DOHH2 (cell line): ENCODE data around the gene LINGO3.

Experiments used
- EZH2phosphoT487 ChIP-seq: fragments of 200-600 bp; sonication (generic); IDR thresholded peaks from 2 replicates; pipeline ENCODE4 v1.6.1; 2017; ENCODE audit warnings: borderline replicate concordance, mild to moderate bottlenecking, antibody characterized with exemption, low read length, moderate library complexity, mixed read lengths
- TF ChIP-seq, protein P1 (sequence below): fragments of 200-600 bp; sonication (generic); IDR thresholded peaks from one replicate; pipeline ENCODE4 v1.5.1; 2014; ENCODE audit warnings: antibody characterized with exemption, mild to moderate bottlenecking, low read depth, low read length; ENCODE audit not compliant: poor library complexity, severe bottlenecking

DNA sequence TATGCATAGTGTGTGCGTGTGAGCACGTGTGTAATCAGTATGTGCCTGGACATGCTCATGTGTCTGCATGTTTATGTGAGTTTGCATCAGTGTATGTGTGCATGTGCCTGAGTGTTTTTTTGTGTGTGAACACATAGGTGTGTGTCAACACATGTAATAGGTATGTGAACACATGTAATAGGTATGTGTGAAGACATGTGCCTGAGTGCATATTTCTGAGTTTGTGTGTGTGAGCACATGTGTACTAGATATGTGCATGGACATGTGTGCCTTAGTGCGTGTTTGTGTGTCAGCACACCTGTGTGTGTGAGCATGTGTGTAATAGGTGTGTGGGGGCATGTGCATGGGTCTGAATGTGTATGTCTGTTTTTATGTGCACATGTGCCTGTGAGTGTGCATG lies 27.9 kb upstream of the LINGO3 start:
- TF ChIP-seq, protein P1, sequence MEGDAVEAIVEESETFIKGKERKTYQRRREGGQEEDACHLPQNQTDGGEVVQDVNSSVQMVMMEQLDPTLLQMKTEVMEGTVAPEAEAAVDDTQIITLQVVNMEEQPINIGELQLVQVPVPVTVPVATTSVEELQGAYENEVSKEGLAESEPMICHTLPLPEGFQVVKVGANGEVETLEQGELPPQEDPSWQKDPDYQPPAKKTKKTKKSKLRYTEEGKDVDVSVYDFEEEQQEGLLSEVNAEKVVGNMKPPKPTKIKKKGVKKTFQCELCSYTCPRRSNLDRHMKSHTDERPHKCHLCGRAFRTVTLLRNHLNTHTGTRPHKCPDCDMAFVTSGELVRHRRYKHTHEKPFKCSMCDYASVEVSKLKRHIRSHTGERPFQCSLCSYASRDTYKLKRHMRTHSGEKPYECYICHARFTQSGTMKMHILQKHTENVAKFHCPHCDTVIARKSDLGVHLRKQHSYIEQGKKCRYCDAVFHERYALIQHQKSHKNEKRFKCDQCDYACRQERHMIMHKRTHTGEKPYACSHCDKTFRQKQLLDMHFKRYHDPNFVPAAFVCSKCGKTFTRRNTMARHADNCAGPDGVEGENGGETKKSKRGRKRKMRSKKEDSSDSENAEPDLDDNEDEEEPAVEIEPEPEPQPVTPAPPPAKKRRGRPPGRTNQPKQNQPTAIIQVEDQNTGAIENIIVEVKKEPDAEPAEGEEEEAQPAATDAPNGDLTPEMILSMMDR = no peak
- no peak for TF ChIP-seq EZH2phosphoT487
